Measurements from ENCODE around the gene CD59. TPM values are rescaled to one million over a fixed set of nuclear protein-coding genes. Genes with fewer than 3 reads are reported as not detected.

CD59 gene
- total and polyA plus RNA-seq, 2 of the 4 experiments (the other 2 are of a cell fraction), result 765 to 1,140 TPM

GRCh38 chr11:33701302-33702230 lies 34.7 kb downstream of the CD59 start:
- POLR2A ChIA-PET (ENCODE audit: unreplicated experiment), result interaction anchor here (0.9 to 1.5 kb wide), 2 partner anchors 10 to 11 kb away, joined by 4 to 6 read pairs; no protein-coding TSS in a partner anchor
- peaks cover 23% of the 10 kb centered on the region for H3K4me1 ChIP-seq (ENCODE audit: control insufficient read depth, insufficient read depth, low read length)
- intact Hi-C loops (cut with micrococcal nuclease), result no loop called here

More at GRCh38 chr11:33701302-33702230, 34.7 kb downstream of the CD59 start:
- peak; percentile 2; the same call in 1 of the 2 replicates for ATAC-seq (ENCODE audit: low read depth)
- 0% methylated on average over 2 of the region's 7 CpGs; no CpG with 5 or more reads in 1 of the 2 experiments for WGBS, 2 experiments (ENCODE audit: extremely low coverage in 2 of 2, insufficient read length in 1 of 2)
- H3K9me1 ChIP-seq (ENCODE audit: insufficient read depth, low read length), result peaks cover 41% of the 10 kb centered on the region
- no peaks in the 10 kb centered on the region for H3K9me3 ChIP-seq (ENCODE audit: control insufficient read depth, insufficient read depth, low read length)
- no peaks in the 10 kb centered on the region for H3K27me3 ChIP-seq (ENCODE audit: control insufficient read depth, insufficient read depth, low read length)
- peak; percentile 92 for DNase-seq
- H3K79me1 ChIP-seq (ENCODE audit: low read depth in 1 of 2, low read length in 2 of 2), result peaks cover 12 to 54% of the 10 kb centered on the region in 2 experiments; a peak in 3 of 4 replicates
- H4K91ac ChIP-seq (ENCODE audit: insufficient read depth, low read depth, low read length), result peak overlapping the region; percentile 69
- H3K27ac ChIP-seq (ENCODE audit: insufficient read depth, low read length), result peak overlapping the region; percentile 76
- H2BK20ac ChIP-seq (ENCODE audit: low read depth, low read length), result peak overlapping the region; percentile 76
- peak overlapping the region; percentile 66 for H2BK5ac ChIP-seq (ENCODE audit: low read depth, low read length, poor library complexity, severe bottlenecking)
- H3K56ac ChIP-seq (ENCODE audit: extremely low read depth, insufficient read depth, low read length), result peak overlapping the region; percentile 77
- peak overlapping the region; percentile 20; the same call in 1 of the 3 replicates for H2BK15ac ChIP-seq (ENCODE audit: low read depth, low read length)
- H2BK120ac ChIP-seq (ENCODE audit: low read depth, low read length), result peak overlapping the region; percentile 84
- peak overlapping the region; percentile 23; the same call in 1 of the 2 replicates for H2AK5ac ChIP-seq (ENCODE audit: low read depth, low read length)
- peak overlapping the region; percentile 90 for H3K4ac ChIP-seq (ENCODE audit: low read depth, low read length)
- H4K20me1 ChIP-seq (ENCODE audit: insufficient read depth, low read length), result peaks cover 4% of the 10 kb centered on the region; the same call in 1 of the 2 replicates
- H3K14ac ChIP-seq (replicated peaks; ENCODE audit: low read depth, low read length), result peak overlapping the region; percentile 83
- dilution Hi-C loops (cut with HindIII; ENCODE audit: low sequenced_read_pairs, unreplicated experiment), result no loop called here
- H3K18ac ChIP-seq (ENCODE audit: low read depth, low read length), result peak overlapping the region; percentile 30; the same call in 1 of the 2 replicates
- H3K23ac ChIP-seq (ENCODE audit: low read depth, low read length), result peak overlapping the region; percentile 80
- H3K4me2 ChIP-seq (ENCODE audit: low read depth, low read length), result peak overlapping the region; percentile 84
- H4K5ac ChIP-seq (ENCODE audit: low read depth, low read length), result peak overlapping the region; percentile 14; the same call in 1 of the 2 replicates
- H4K8ac ChIP-seq (ENCODE audit: low read depth in 2 of 2, low read length in 2 of 2), result peak overlapping the region; percentile 43 to 73
- peak overlapping the region; percentile 40 for H3K4me3 ChIP-seq (ENCODE audit: insufficient read depth, low read depth, low read length)
- H3K9ac ChIP-seq (ENCODE audit: low read depth, low read length), result peak overlapping the region; percentile 68
- TF ChIP-seq RFX5 (IDR thresholded peaks at IDR 0.05; ENCODE audit: low read depth, low read length) (no peak), MXI1 (IDR thresholded peaks at IDR 0.05; ENCODE audit: borderline replicate concordance, low read depth, low read length) (peak; percentile 64; the same call in 1 of the 2 replicates), POLR2A (IDR thresholded peaks at IDR 0.05; ENCODE audit: low read depth, low read length) (peak; percentile 67), MAZ (IDR thresholded peaks at IDR 0.05; ENCODE audit: borderline replicate concordance, low read depth, low read length) (0 out of 2 replicates have a peak, but pooled peaks have one; percentile 21)
- CTCF ChIA-PET, result interaction anchor here (0.7 to 0.8 kb wide), 2 partner anchors 15 to 41 kb away, joined by 3 read pairs; no protein-coding TSS in a partner anchor
- H2AFZ ChIP-seq (replicated peaks; ENCODE audit: low read length, poor library complexity), result peak overlapping the region; percentile 74
- peak overlapping the region; percentile 85 for H2AK9ac ChIP-seq (replicated peaks; ENCODE audit: low read depth, low read length, poor library complexity)
- no TSS peak for BruUV-seq (replicated peaks)
- peaks cover 4% of the 10 kb centered on the region for H3K36me3 ChIP-seq (ENCODE audit: control insufficient read depth, insufficient read depth, low read length)
- in situ Hi-C loops (cut with MboI; ENCODE audit: low sequenced_read_pairs), result no loop called here
